Skeletal muscle satellite cell (primary cell): Measurements from ENCODE around the gene GCAT.
A peak's percentile ranks its signal among the peaks of the same experiment; 100 is the strongest.

Source experiments
- H3K27me3 ChIP-seq: 2 replicates; pipeline ENCODE4 v1.7.0; 2013; ENCODE audit warnings: low read length; ENCODE audit not compliant: control insufficient read depth, insufficient read depth
- H3K36me3 ChIP-seq: 2 replicates; pipeline ENCODE4 v1.7.0; 2013; ENCODE audit warnings: mild to moderate bottlenecking, control low read depth, low read length; ENCODE audit not compliant: insufficient read depth
- H3K4me1 ChIP-seq: 2 replicates; pipeline ENCODE4 v1.7.0; 2013; ENCODE audit warnings: low read length; ENCODE audit not compliant: control insufficient read depth, insufficient read depth
- H3K4me2 ChIP-seq: 2 replicates; pipeline ENCODE4 v1.7.0; 2013; ENCODE audit warnings: mild to moderate bottlenecking, low read length
- H3K4me3 ChIP-seq: 2 replicates; pipeline ENCODE4 v1.7.0; 2013; ENCODE audit warnings: low read length
- H3K9ac ChIP-seq: 2 replicates; pipeline ENCODE4 v1.7.0; 2013; ENCODE audit warnings: mild to moderate bottlenecking, low read depth, low read length, moderate library complexity
- H3K9me3 ChIP-seq: replicated peaks from 2 replicates; pipeline ENCODE4 v1.7.0; 2013; ENCODE audit warnings: mild to moderate bottlenecking, control low read depth, low read length

Gene GCAT

GRCh38 chr22:37830093-37830842, 22.5 kb downstream of the GCAT start:
- Histone ChIP-seq H3K27me3 (no peaks in the 10 kb centered on the region), H3K4me2 (no peak overlapping the region), H3K9ac (no peak overlapping the region), H3K36me3 (peaks cover 53% of the 10 kb centered on the region), H3K9me3 (no peaks in the 10 kb centered on the region), H3K4me1 (no peaks in the 10 kb centered on the region), H3K4me3 (no peak overlapping the region)

- H3K27me3 ChIP-seq = no peaks in the 10 kb centered on the region
- H3K4me1 ChIP-seq = no peaks in the 10 kb centered on the region
- no peak overlapping the region for H3K4me2 ChIP-seq
- no peak overlapping the region for H3K9ac ChIP-seq
- no peaks in the 10 kb centered on the region for H3K9me3 ChIP-seq
- no peak overlapping the region for H3K4me3 ChIP-seq
- peaks cover 53% of the 10 kb centered on the region for H3K36me3 ChIP-seq
Observed at GRCh38 chr22:37831472-37831871, 23.7 kb downstream of the GCAT start.

GRCh38 chr22:37832022-37832857, 24.5 kb downstream of the GCAT start:
- Histone ChIP-seq H3K9me3 (no peaks in the 10 kb centered on the region), H3K9ac (no peak overlapping the region), H3K4me2 (no peak overlapping the region), H3K27me3 (no peaks in the 10 kb centered on the region), H3K4me1 (no peaks in the 10 kb centered on the region), H3K4me3 (no peak overlapping the region), H3K36me3 (peaks cover 58% of the 10 kb centered on the region)

DNA sequence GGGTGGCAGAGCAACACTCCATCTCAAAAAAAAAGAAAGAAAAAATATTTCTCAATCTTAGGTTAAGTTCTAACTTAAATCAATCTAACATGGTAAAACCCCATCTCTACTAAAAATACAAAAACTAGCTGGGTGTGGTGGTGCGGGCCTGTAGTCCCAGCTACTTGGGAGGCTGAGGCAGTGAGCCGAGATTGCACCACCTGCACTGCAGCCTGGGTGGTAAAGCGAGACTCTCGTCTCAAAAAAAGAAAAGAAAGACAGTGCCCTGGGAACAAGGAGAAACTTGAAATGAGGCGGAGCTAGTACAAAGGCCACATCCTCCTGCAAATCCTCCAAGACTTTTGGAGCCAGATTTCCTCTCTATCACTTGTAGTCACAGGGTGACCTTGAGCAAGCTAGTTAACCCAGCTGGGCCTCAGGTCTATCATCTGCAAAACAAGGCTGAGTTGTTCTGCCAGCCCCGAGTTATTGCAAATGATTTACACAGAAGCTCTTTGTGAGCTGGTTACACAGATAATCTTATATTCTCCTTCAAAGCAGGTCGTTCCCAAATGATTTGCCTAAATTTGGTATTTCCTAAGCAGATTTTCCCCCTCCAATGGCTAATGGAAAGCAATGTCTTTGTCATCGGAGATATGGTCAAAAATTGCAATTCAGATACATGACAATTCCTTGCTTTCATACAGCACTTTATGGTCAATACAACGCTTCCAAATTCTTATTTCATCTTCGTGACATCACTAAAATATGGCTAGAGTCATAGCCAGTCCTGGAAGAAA, 34.5 kb downstream of the GCAT start:
- Histone ChIP-seq H3K4me1 (peaks cover 7% of the 10 kb centered on the region), H3K36me3 (peaks cover 15% of the 10 kb centered on the region), H3K4me2 (peak overlapping the region; percentile 83), H3K9ac (no peak overlapping the region), H3K27me3 (no peaks in the 10 kb centered on the region), H3K4me3 (peak overlapping the region; percentile 83), H3K9me3 (no peaks in the 10 kb centered on the region)

DNA sequence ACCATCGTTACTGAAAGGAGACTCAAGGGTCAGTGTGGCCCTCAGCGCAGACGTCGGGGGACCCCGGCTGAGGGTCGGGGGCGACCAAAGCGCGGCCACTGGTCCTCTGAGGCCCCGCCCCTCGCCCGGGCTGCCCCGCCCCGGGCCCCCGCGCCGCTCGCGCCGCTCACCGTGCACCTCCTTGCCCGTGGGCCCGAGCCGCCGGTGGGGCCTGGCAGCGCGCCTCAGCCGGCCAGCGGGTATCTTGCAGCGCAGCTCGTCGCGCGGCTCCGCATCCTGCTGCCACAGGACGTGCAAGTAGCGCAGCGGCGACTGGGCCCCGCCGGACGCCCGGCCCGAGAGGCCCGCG, 36.0 kb downstream of the GCAT start:
- no peaks in the 10 kb centered on the region for H3K9me3 ChIP-seq
- peaks cover 5% of the 10 kb centered on the region for H3K36me3 ChIP-seq
- no peaks in the 10 kb centered on the region for H3K27me3 ChIP-seq
- H3K9ac ChIP-seq = peak overlapping the region; percentile 84
- peaks cover 10% of the 10 kb centered on the region for H3K4me1 ChIP-seq
- peak overlapping the region; percentile 83 for H3K4me2 ChIP-seq
- peak overlapping the region; percentile 83 for H3K4me3 ChIP-seq

DNA sequence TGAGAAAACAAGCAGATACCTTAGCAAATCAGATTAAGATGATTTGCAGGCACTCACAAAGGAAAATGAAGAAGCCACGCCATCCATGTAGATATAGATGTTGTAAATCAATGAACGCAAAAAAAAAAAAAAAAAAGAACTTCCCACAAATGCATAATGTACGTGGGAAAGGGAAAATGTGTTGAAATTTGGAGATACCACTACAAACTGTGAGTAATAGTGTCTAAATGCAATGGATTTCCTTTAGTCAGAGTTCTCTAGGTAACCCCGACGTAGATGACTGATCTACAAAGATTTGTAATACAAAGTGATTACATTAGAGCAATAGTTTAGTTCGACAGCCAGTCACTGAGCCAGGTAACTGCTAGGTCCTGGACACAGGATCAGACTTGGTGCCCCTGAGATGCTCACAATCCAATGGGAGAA, 37.2 kb downstream of the GCAT start:
- no peak overlapping the region for H3K9ac ChIP-seq
- peaks cover 10% of the 10 kb centered on the region for H3K4me1 ChIP-seq
- H3K36me3 ChIP-seq = peaks cover under 1% of the 10 kb centered on the region
- H3K4me3 ChIP-seq = peak overlapping the region; percentile 83
- H3K4me2 ChIP-seq = peak overlapping the region; percentile 25
- H3K9me3 ChIP-seq = no peaks in the 10 kb centered on the region
- H3K27me3 ChIP-seq = no peaks in the 10 kb centered on the region

- Histone ChIP-seq H3K4me2 (no peak overlapping the region), H3K9me3 (no peaks in the 10 kb centered on the region), H3K4me3 (no peak overlapping the region), H3K4me1 (peaks cover 10% of the 10 kb centered on the region), H3K9ac (no peak overlapping the region), H3K27me3 (no peaks in the 10 kb centered on the region), H3K36me3 (peaks cover 10% of the 10 kb centered on the region)
Observed at GRCh38 chr22:37846433-37846832, 38.7 kb downstream of the GCAT start.

GRCh38 chr22:37848587-37849088, 40.9 kb downstream of the GCAT start:
- Histone ChIP-seq H3K9me3 (no peaks in the 10 kb centered on the region), H3K9ac (peak overlapping the region; percentile 92), H3K36me3 (peaks cover 26% of the 10 kb centered on the region), H3K4me3 (peak overlapping the region; percentile 93), H3K4me1 (peaks cover 3% of the 10 kb centered on the region), H3K4me2 (peak overlapping the region; percentile 87), H3K27me3 (no peaks in the 10 kb centered on the region)

GRCh38 chr22:37849089-37849751, 41.5 kb downstream of the GCAT start, which contains the start of gene EIF3L:
EIF3L (plus strand) TSS chr22:37849419; CDS start chr22:37849450, 31 bp downstream.
- Histone ChIP-seq H3K4me1 (peaks cover 3% of the 10 kb centered on the region), H3K4me3 (peak within 1 kb of the TSS; percentile 93), H3K4me2 (peak within 1 kb of the TSS; percentile 87), H3K9ac (peak within 1 kb of the TSS; percentile 92), H3K9me3 (no peaks in the 10 kb centered on the region), H3K36me3 (peaks cover 32% of the 10 kb centered on the region), H3K27me3 (no peaks in the 10 kb centered on the region)

- H3K9ac ChIP-seq = peak overlapping the region; percentile 92
- peaks cover 48% of the 10 kb centered on the region for H3K36me3 ChIP-seq
- no peaks in the 10 kb centered on the region for H3K27me3 ChIP-seq
- H3K4me3 ChIP-seq = peak overlapping the region; percentile 93
- H3K9me3 ChIP-seq = no peaks in the 10 kb centered on the region
- H3K4me2 ChIP-seq = peak overlapping the region; percentile 87
- H3K4me1 ChIP-seq = peaks cover 3% of the 10 kb centered on the region
Observed at GRCh38 chr22:37850801-37851200, 43.1 kb downstream of the GCAT start.
